HEK293T (cell line): ENCODE measurements around the gene GTF2H1.

Source experiments
- CTCF ChIA-PET: fragments of 350-600 bp; formaldehyde crosslinking; extraction: SDS; loops from one replicate; lab custom pipeline; 2021; ENCODE audit warnings: antibody characterized with exemption, inconsistent platforms; lab: Yijun Ruan, JAX
- POLR2A ChIA-PET: fragments of 350-600 bp; formaldehyde crosslinking; extraction: SDS; loops from one replicate; lab custom pipeline; 2020; ENCODE audit warnings: antibody characterized with exemption, inconsistent platforms; lab: Yijun Ruan, JAX
- DNase-seq: peaks from one replicate; pipeline ENCODE4 v3.0.0; 2012; ENCODE audit warnings: mixed read lengths; ENCODE audit errors: extremely low spot score
- ARNT ChIP-seq: fragments of 450-650 bp; IDR thresholded peaks from 2 replicates; pipeline ENCODE4 v1.6.1; 2017; ENCODE audit warnings: mild to moderate bottlenecking
- BHLHE40 ChIP-seq: fragments of 450-650 bp; IDR thresholded peaks from 2 replicates; pipeline ENCODE4 v1.6.1; 2016; ENCODE audit warnings: mild to moderate bottlenecking, moderate library complexity, borderline replicate concordance
- CTBP1 ChIP-seq: fragments of 450-650 bp; IDR thresholded peaks from 2 replicates; pipeline ENCODE4 v1.6.1; 2016; ENCODE audit warnings: borderline replicate concordance
- ELF4 ChIP-seq: fragments of 450-650 bp; IDR thresholded peaks from 2 replicates; pipeline ENCODE4 v1.6.1; 2017; ENCODE audit warnings: antibody characterized with exemption
- FOXA1 ChIP-seq: fragments of 450-650 bp; IDR thresholded peaks from 2 replicates; pipeline ENCODE4 v1.6.1; 2016; ENCODE audit warnings: mild to moderate bottlenecking
- FOXK2 ChIP-seq: fragments of 450-650 bp; IDR thresholded peaks from 2 replicates; pipeline ENCODE4 v1.6.1; 2016; ENCODE audit warnings: mild to moderate bottlenecking
- FOXM1 ChIP-seq: fragments of 450-650 bp; IDR thresholded peaks from 2 replicates; pipeline ENCODE4 v1.6.1; 2017; ENCODE audit warnings: mild to moderate bottlenecking, borderline replicate concordance
- HDGF ChIP-seq: fragments of 450-650 bp; IDR thresholded peaks from 2 replicates; pipeline ENCODE4 v1.6.1; 2017; ENCODE audit warnings: antibody characterized with exemption, borderline replicate concordance
- L3MBTL2 ChIP-seq: fragments of 450-650 bp; conservative IDR thresholded peaks from 2 replicates; pipeline ENCODE4 v1.6.1; 2016; ENCODE audit warnings: mild to moderate bottlenecking
- LEF1 ChIP-seq: fragments of 450-650 bp; IDR thresholded peaks from 2 replicates; pipeline ENCODE4 v1.6.1; 2017; ENCODE audit warnings: mild to moderate bottlenecking, borderline replicate concordance
- NFRKB ChIP-seq: fragments of 450-650 bp; IDR thresholded peaks from 2 replicates; pipeline ENCODE4 v1.6.1; 2016; ENCODE audit warnings: mild to moderate bottlenecking, moderate library complexity
- PKNOX1 ChIP-seq: fragments of 450-650 bp; IDR thresholded peaks from 2 replicates; pipeline ENCODE4 v1.6.1; 2016
- SP1 ChIP-seq: fragments of 450-650 bp; IDR thresholded peaks from 2 replicates; pipeline ENCODE4 v1.6.1; 2017
- SUZ12 ChIP-seq: fragments of 450-650 bp; IDR thresholded peaks from 2 replicates; pipeline ENCODE4 v1.6.1; 2016; ENCODE audit warnings: mild to moderate bottlenecking
- TARDBP ChIP-seq: fragments of 450-650 bp; IDR thresholded peaks from 2 replicates; pipeline ENCODE4 v1.6.1; 2016
- ZNF384 ChIP-seq: fragments of 450-650 bp; IDR thresholded peaks from 2 replicates; pipeline ENCODE4 v1.6.1; 2016

The GTF2H1 gene

DNA sequence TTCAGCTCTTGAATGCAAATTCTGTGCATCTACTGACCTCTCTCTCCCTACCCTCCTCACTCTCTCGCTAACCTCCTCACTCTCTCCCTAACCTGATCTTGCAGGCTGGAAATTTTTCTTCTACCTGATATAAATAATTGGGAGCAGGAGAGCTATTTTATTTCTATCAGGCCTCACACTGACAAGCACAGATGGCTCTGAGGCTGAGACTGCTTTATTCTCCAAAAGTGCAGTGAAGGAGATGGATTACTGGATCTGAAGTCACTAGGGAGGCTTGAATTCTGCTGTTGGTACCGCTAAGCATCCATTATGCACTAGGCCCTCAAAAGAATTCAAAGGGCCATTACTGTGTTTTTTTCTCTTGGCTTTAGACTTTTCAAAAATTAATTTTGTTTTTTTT is 52.6 kb downstream of the GTF2H1 start:
- DNase-seq: no peak
- ChIA-PET POLR2A (interaction anchor here (0.9 to 1.7 kb wide), 2 partner anchors 20 to 21 kb away, joined by 3 to 7 read pairs; partner anchors contain the start of gene LDHA), CTCF (no interaction called here)
- TF ChIP-seq ELF4: no peak
- TF ChIP-seq TARDBP: no peak
- no peak for TF ChIP-seq LEF1
- no peak for TF ChIP-seq ZNF384
- TF ChIP-seq NFRKB: no peak
- no peak for TF ChIP-seq CTBP1
- TF ChIP-seq PKNOX1: no peak
- TF ChIP-seq L3MBTL2: no peak
- no peak for TF ChIP-seq ARNT
- no peak for TF ChIP-seq SUZ12
- TF ChIP-seq FOXA1: no peak

- ChIA-PET POLR2A (no interaction called here), CTCF (no interaction called here)
- TF ChIP-seq BHLHE40 (no peak), FOXK2 (no peak), HDGF (no peak)
- no peak for DNase-seq
These were observed 53.6 kb downstream of the GTF2H1 start for GRCh38 chr11:18375941-18376340.

- ChIA-PET CTCF (no interaction called here), POLR2A (no interaction called here)
- no peak for DNase-seq
- TF ChIP-seq FOXK2 (no peak), ELF4 (no peak)
These were observed 56.8 kb downstream of the GTF2H1 start for GRCh38 chr11:18379201-18379600.

- ChIA-PET CTCF (interaction anchor here (0.8 to 1.1 kb wide), 2 partner anchors 27 to 157 kb away, joined by 3 to 4 read pairs; no protein-coding TSS in a partner anchor), POLR2A (interaction anchor here (1.1 to 5.7 kb wide), 3 partner anchors 8 to 250 kb away, joined by 3 to 83 read pairs (median 3); partner anchors contain the start of genes LDHA and SPTY2D1)
- peak; percentile 16 for DNase-seq
- TF ChIP-seq L3MBTL2 (no peak), SUZ12 (no peak), ZNF384 (no peak), FOXK2 (no peak), LEF1 (no peak), FOXM1 (no peak), PKNOX1 (no peak), TARDBP (no peak)
These were observed 61.2 kb downstream of the GTF2H1 start for GRCh38 chr11:18383388-18384156.

GRCh38 chr11:18384157-18384641 is 61.8 kb downstream of the GTF2H1 start:
- DNase-seq: peak; percentile 25
- ChIA-PET CTCF (interaction anchor here (1.1 kb wide), 1 partner anchor 26 kb away, joined by 4 read pairs; no protein-coding TSS in a partner anchor), POLR2A (interaction anchor here (1.1 to 5.7 kb wide), 3 partner anchors 8 to 250 kb away, joined by 3 to 83 read pairs (median 3); partner anchors contain the start of genes LDHA and SPTY2D1)
- TF ChIP-seq SUZ12 (no peak), FOXM1 (no peak), ZNF384 (no peak), CTBP1 (no peak), TARDBP (no peak), NFRKB (no peak), BHLHE40 (no peak), FOXA1 (no peak), ARNT (no peak), PKNOX1 (no peak), SP1 (no peak), FOXK2 (no peak), LEF1 (no peak), L3MBTL2 (no peak), HDGF (no peak), ELF4 (no peak)

GRCh38 chr11:18390088-18390487 is 67.7 kb downstream of the GTF2H1 start:
- CTCF ChIA-PET: no interaction called here
- POLR2A ChIA-PET: no interaction called here

More at GRCh38 chr11:18390088-18390487, 67.7 kb downstream of the GTF2H1 start:
- TF ChIP-seq L3MBTL2 (no peak), NFRKB (no peak), FOXM1 (no peak), CTBP1 (no peak), PKNOX1 (no peak), FOXK2 (no peak), HDGF (no peak), BHLHE40 (no peak), ARNT (no peak), TARDBP (no peak), FOXA1 (no peak), SUZ12 (no peak), ELF4 (no peak)
- DNase-seq: no peak
